Measurements from ENCODE around the gene NMNAT2. TPM values are rescaled to one million over a fixed set of nuclear protein-coding genes. Genes with fewer than 3 reads are reported as not detected.

Gene NMNAT2
- total and polyA plus RNA-seq, 2 donors (not counting 3 experiments of a cell fraction or from before 2014, with no cell fraction given), result 0.28 to 0.38 TPM

GRCh38 chr1:183233113-183233512 lies 185.1 kb downstream of the NMNAT2 start:
- FAIRE-seq (no peak), DNase-seq (ENCODE audit: low read depth, low spot score) (no peak)
- POLR2A ChIA-PET, result no interaction called here
- Histone ChIP-seq H3K79me2 (ENCODE audit: control insufficient read depth, insufficient read depth, low read length) (no peaks in the 10 kb centered on the region), H3K9ac (replicated peaks; ENCODE audit: extremely low read depth, insufficient read depth, low read length) (no peak overlapping the region), H3K4me1 (ENCODE audit: control insufficient read depth, extremely low read depth, insufficient read depth, low read length) (peaks cover 31% of the 10 kb centered on the region), H3K4me3 (replicated peaks in 1 of 3; ENCODE audit: insufficient read depth in 1 of 3, low read depth in 1 of 3, low read length in 3 of 3) (no peak overlapping the region), H4K20me1 (replicated peaks; ENCODE audit: control insufficient read depth, extremely low read depth, insufficient read depth, low read length) (no peaks in the 10 kb centered on the region), H3K36me3 (ENCODE audit: control insufficient read depth in 2 of 2, extremely low read depth in 1 of 2, insufficient read depth in 2 of 2, low read length in 2 of 2) (no peaks in the 10 kb centered on the region), H3K27me3 (ENCODE audit: control insufficient read depth in 2 of 2, insufficient read depth in 2 of 2, low read length in 2 of 2) (no peaks in the 10 kb centered on the region), H2AFZ (ENCODE audit: low read depth, low read length) (no peak overlapping the region), H3K27ac (ENCODE audit: insufficient read depth, low read depth, low read length) (no peak overlapping the region), H3K9me1 (replicated peaks; ENCODE audit: control insufficient read depth, extremely low read depth, insufficient read depth, low read length) (no peaks in the 10 kb centered on the region), H3K9me3 (replicated peaks; ENCODE audit: control insufficient read depth, insufficient read depth, low read length) (no peaks in the 10 kb centered on the region), H3K4me2 (ENCODE audit: insufficient read depth, low read length) (no peak overlapping the region)
- BruUV-seq (replicated peaks), result no TSS peak
- TF ChIP-seq FOS (IDR thresholded peaks at IDR 0.05; ENCODE audit: borderline replicate concordance, insufficient read depth, low read length), result no peak
- no peak for TF ChIP-seq GATA2 (IDR thresholded peaks at IDR 0.05; ENCODE audit: insufficient read depth, insufficient read length, low read depth, low read length)
- TF ChIP-seq EZH2 (IDR thresholded peaks at IDR 0.05; ENCODE audit: borderline replicate concordance, low read depth, low read length, severe bottlenecking), result no peak
- no peak for TF ChIP-seq MYC (IDR thresholded peaks at IDR 0.05; ENCODE audit: low read depth, low read length)
- no peak for TF ChIP-seq CTCF (IDR thresholded peaks at IDR 0.05; ENCODE audit: extremely low read depth in 1 of 2, insufficient read depth in 1 of 2, low read depth in 1 of 2, low read length in 2 of 2)
- TF ChIP-seq MAX (IDR thresholded peaks at IDR 0.05; ENCODE audit: insufficient read depth, insufficient read length), result no peak
- no peak for TF ChIP-seq POLR2A (IDR thresholded peaks at IDR 0.05; ENCODE audit: low read depth, low read length)
- TF ChIP-seq JUN (IDR thresholded peaks at IDR 0.05; ENCODE audit: borderline replicate concordance, insufficient read depth, insufficient read length, low read depth), result no peak
- TF ChIP-seq POLR2AphosphoS5 (IDR thresholded peaks at IDR 0.05; ENCODE audit: insufficient read depth, low read depth, low read length), result no peak
- dilution Hi-C loops (cut with MboI; ENCODE audit: extremely low pct_ligation_motif_present, low sequenced_read_pairs) (no loop called here), intact Hi-C loops (cut with micrococcal nuclease) (no loop called here)
- CTCF ChIA-PET, result no interaction called here
